A204.1 (cell line): Measurements from ENCODE around the gene ENPP5.
"Not testable (repeated sequence)": the region's sequence is repeated elsewhere in the genome, so short reads cannot be mapped to it uniquely, and the experiment has no call there.

Experiments
- FAIRE-seq: peaks from 2 replicates; lab custom pipeline; 2012; peaks lifted over from hg19 to GRCh38; lab: Jason Lieb, UNC

The ENPP5 gene

GRCh38 chr6:46174904-46175303 lies 4.1 kb upstream of the ENPP5 start:
- no peak for FAIRE-seq

GRCh38 chr6:46172176-46172575 lies 1.4 kb upstream of the ENPP5 start:
- FAIRE-seq = no peak

GRCh38 chr6:46160102-46160501 lies 10.7 kb downstream of the ENPP5 start:
- no peak for FAIRE-seq

GRCh38 chr6:46159229-46159628 lies 11.6 kb downstream of the ENPP5 start:
- FAIRE-seq = no peak

GRCh38 chr6:46156701-46157100 lies 14.1 kb downstream of the ENPP5 start:
- FAIRE-seq = no peak

GRCh38 chr6:46149066-46149465 lies 21.7 kb downstream of the ENPP5 start:
- FAIRE-seq = not testable (repeated sequence)

GRCh38 chr6:46144270-46144669 lies 26.5 kb downstream of the ENPP5 start:
- no peak for FAIRE-seq

- no peak for FAIRE-seq
Measured at GRCh38 chr6:46138281-46138680, 32.5 kb downstream of the ENPP5 start.

GRCh38 chr6:46137387-46137786 lies 33.4 kb downstream of the ENPP5 start:
- no peak for FAIRE-seq

- no peak for FAIRE-seq
Measured at GRCh38 chr6:46136831-46137230, 33.9 kb downstream of the ENPP5 start.

- no peak for FAIRE-seq
Measured at GRCh38 chr6:46135176-46135575, 35.6 kb downstream of the ENPP5 start.

GRCh38 chr6:46134216-46134615 lies 36.6 kb downstream of the ENPP5 start:
- no peak for FAIRE-seq

GRCh38 chr6:46131291-46131690 lies 39.5 kb downstream of the ENPP5 start:
- FAIRE-seq = not testable (repeated sequence)

- FAIRE-seq = no peak
Measured at GRCh38 chr6:46130666-46131065, 40.1 kb downstream of the ENPP5 start.

GRCh38 chr6:46129629-46130511 lies 40.9 kb downstream of the ENPP5 start, which contains the start of gene ENPP4:
ENPP4 (plus strand) TSS chr6:46129989; CDS start chr6:46139584, 9,595 bp downstream.
- FAIRE-seq = no peak

GRCh38 chr6:46129291-46129628 lies 41.5 kb downstream of the ENPP5 start:
- FAIRE-seq = no peak

- FAIRE-seq = no peak
Measured at GRCh38 chr6:46128476-46128875, 42.3 kb downstream of the ENPP5 start.

GRCh38 chr6:46119679-46120078 lies 51.1 kb downstream of the ENPP5 start:
- FAIRE-seq = not testable (repeated sequence)

- FAIRE-seq = no peak
Measured at GRCh38 chr6:46118836-46119235, 51.9 kb downstream of the ENPP5 start.

GRCh38 chr6:46118157-46118556 lies 52.6 kb downstream of the ENPP5 start:
- no peak for FAIRE-seq

- FAIRE-seq = no peak
Measured at GRCh38 chr6:46116289-46116688, 54.5 kb downstream of the ENPP5 start.

GRCh38 chr6:46115634-46116033 lies 55.1 kb downstream of the ENPP5 start:
- FAIRE-seq = no peak

- no peak for FAIRE-seq
Measured at GRCh38 chr6:46113370-46113769, 57.4 kb downstream of the ENPP5 start.
